Measurements from ENCODE around the gene TIMM10B.

DNA sequence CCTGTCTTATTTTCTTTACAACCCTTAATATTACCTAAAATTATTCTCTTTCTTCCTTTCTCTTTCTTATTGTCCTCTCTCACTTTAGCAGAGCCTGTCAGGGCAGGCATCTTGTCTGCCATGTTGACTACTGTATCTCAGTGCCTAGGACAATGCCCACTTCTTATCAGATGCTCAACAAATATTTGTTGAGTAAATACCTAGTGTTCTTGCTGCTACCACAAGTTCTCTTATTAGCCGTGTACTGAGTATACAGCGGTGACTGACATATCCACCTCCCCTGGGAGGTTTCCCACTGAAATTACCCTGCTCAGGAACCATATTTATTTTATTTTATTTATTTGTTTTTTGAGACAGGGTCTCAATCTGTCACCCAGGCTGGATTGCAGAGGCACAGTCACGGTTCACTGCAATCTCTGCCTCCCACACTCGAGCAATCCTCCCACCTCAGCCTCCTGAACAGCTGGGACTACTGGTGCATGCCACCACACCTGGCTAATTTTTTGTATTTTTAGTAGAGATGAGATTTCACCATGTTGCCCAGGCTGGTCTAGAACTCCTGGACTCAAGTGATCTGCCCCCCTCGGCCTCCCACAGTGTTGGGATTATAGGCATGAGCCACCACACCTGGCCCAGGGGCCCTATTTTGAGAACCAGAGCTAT lies 47.2 kb upstream of the TIMM10B start:
- TF ChIP-seq POLR2A (IDR thresholded peaks at IDR 0.05) (no peak), EP300 (IDR thresholded peaks at IDR 0.05) (no peak)
- TF ChIP-seq, protein P1, sequence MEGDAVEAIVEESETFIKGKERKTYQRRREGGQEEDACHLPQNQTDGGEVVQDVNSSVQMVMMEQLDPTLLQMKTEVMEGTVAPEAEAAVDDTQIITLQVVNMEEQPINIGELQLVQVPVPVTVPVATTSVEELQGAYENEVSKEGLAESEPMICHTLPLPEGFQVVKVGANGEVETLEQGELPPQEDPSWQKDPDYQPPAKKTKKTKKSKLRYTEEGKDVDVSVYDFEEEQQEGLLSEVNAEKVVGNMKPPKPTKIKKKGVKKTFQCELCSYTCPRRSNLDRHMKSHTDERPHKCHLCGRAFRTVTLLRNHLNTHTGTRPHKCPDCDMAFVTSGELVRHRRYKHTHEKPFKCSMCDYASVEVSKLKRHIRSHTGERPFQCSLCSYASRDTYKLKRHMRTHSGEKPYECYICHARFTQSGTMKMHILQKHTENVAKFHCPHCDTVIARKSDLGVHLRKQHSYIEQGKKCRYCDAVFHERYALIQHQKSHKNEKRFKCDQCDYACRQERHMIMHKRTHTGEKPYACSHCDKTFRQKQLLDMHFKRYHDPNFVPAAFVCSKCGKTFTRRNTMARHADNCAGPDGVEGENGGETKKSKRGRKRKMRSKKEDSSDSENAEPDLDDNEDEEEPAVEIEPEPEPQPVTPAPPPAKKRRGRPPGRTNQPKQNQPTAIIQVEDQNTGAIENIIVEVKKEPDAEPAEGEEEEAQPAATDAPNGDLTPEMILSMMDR (IDR thresholded peaks at IDR 0.05): no peak
